Measurements from ENCODE around the gene MAMLD1.

Gene MAMLD1

GRCh38 chrX:150405576-150405975 lies 42.5 kb downstream of the MAMLD1 start:
- DNase-seq (ENCODE audit: low read depth in 2 of 2): no peak

GRCh38 chrX:150406596-150406995 lies 43.5 kb downstream of the MAMLD1 start:
- DNase-seq (ENCODE audit: low read depth in 2 of 2): no peak

- no peak for DNase-seq (ENCODE audit: low read depth in 2 of 2)
Measured at GRCh38 chrX:150408007-150408406, 44.9 kb downstream of the MAMLD1 start.

- DNase-seq (ENCODE audit: low read depth in 2 of 2): no peak
Measured at GRCh38 chrX:150408561-150408960, 45.4 kb downstream of the MAMLD1 start.

- no peak for DNase-seq (ENCODE audit: low read depth in 2 of 2)
Measured at GRCh38 chrX:150409486-150409885, 46.4 kb downstream of the MAMLD1 start.

- DNase-seq (ENCODE audit: low read depth in 2 of 2): no peak
Measured at GRCh38 chrX:150409964-150410363, 46.8 kb downstream of the MAMLD1 start.

- no peak for DNase-seq (ENCODE audit: low read depth in 2 of 2)
Measured at GRCh38 chrX:150410513-150410912, 47.4 kb downstream of the MAMLD1 start.

GRCh38 chrX:150411656-150412055 lies 48.5 kb downstream of the MAMLD1 start:
- no peak for DNase-seq (ENCODE audit: low read depth in 2 of 2)

- no peak for DNase-seq (ENCODE audit: low read depth in 2 of 2)
Measured at GRCh38 chrX:150414228-150414627, 51.1 kb downstream of the MAMLD1 start.

GRCh38 chrX:150416469-150416868 lies 53.4 kb downstream of the MAMLD1 start:
- DNase-seq (ENCODE audit: low read depth in 2 of 2): no peak

GRCh38 chrX:150421816-150422215 lies 58.7 kb downstream of the MAMLD1 start:
- DNase-seq (ENCODE audit: low read depth in 2 of 2): no peak

- DNase-seq (ENCODE audit: low read depth in 2 of 2): no peak
Measured at GRCh38 chrX:150429594-150429993, 66.5 kb downstream of the MAMLD1 start.

GRCh38 chrX:150436195-150436594 lies 73.1 kb downstream of the MAMLD1 start:
- DNase-seq (ENCODE audit: low read depth in 2 of 2): no peak

GRCh38 chrX:150438165-150438564 lies 75.0 kb downstream of the MAMLD1 start:
- DNase-seq (ENCODE audit: low read depth in 2 of 2): no peak

- DNase-seq (ENCODE audit: low read depth in 2 of 2): no peak
Measured at GRCh38 chrX:150446151-150446550, 83.0 kb downstream of the MAMLD1 start.

GRCh38 chrX:150446995-150447394 lies 83.9 kb downstream of the MAMLD1 start:
- no peak for DNase-seq (ENCODE audit: low read depth in 2 of 2)

GRCh38 chrX:150449313-150449712 lies 86.2 kb downstream of the MAMLD1 start:
- no peak for DNase-seq (ENCODE audit: low read depth in 2 of 2)

- DNase-seq (ENCODE audit: low read depth in 2 of 2): peak in 1 of 2 experiments; percentile 0
Measured at GRCh38 chrX:150450519-150451177, 87.5 kb downstream of the MAMLD1 start.

- DNase-seq (ENCODE audit: low read depth in 2 of 2): no peak
Measured at GRCh38 chrX:150451953-150452352, 88.8 kb downstream of the MAMLD1 start.

GRCh38 chrX:150454083-150454482 lies 91.0 kb downstream of the MAMLD1 start:
- no peak for DNase-seq (ENCODE audit: low read depth in 2 of 2)

GRCh38 chrX:150454508-150455214 lies 91.5 kb downstream of the MAMLD1 start:
- no peak for DNase-seq (ENCODE audit: low read depth in 2 of 2)

- DNase-seq (ENCODE audit: low read depth in 2 of 2): no peak
Measured at GRCh38 chrX:150455215-150455608, 92.1 kb downstream of the MAMLD1 start.

- DNase-seq (ENCODE audit: low read depth in 2 of 2): no peak
Measured at GRCh38 chrX:150456466-150456865, 93.3 kb downstream of the MAMLD1 start.

- DNase-seq (ENCODE audit: low read depth in 2 of 2): no peak
Measured at GRCh38 chrX:150456941-150457340, 93.8 kb downstream of the MAMLD1 start.

All from stimulated activated CD4-positive, alpha-beta T cell treated with anti-CD3 and anti-CD28 coated beads, Interleukin-12 subunit alpha, Interleukin-12 subunit beta, amount 100 ng/mL, for 24 hours (primary cell).